Sigmoid colon (tissue), 4 donors: ENCODE data around the gene PHYHIPL.

Source experiments
- CTCF ChIP-seq, 4 experiments: fragments of 450-650 bp in 3 of 4; fragments of 200-600 bp in 1 of 4; IDR thresholded peaks; one replicate each; pipeline ENCODE4 v1.5.1; 2016 to 2019; ENCODE audit warnings: antibody characterized with exemption in 4 of 4, mild to moderate bottlenecking in 3 of 4, moderate library complexity in 2 of 4
- EP300 ChIP-seq, 4 donors: sonication (generic); formaldehyde crosslinking; IDR thresholded peaks; one replicate each; pipeline ENCODE4 v1.6.1; 2017; ENCODE audit warnings: antibody characterized with exemption in 4 of 4
- POLR2A ChIP-seq, 2 donors: fragments of 450-650 bp; IDR thresholded peaks; one replicate each; pipeline ENCODE4 v1.6.1; 2016; ENCODE audit warnings: antibody characterized with exemption in 2 of 2, mild to moderate bottlenecking in 2 of 2, moderate library complexity in 2 of 2

- no peak for TF ChIP-seq EP300 (IDR thresholded peaks at IDR 0.05)
- TF ChIP-seq CTCF (IDR thresholded peaks at IDR 0.05), result no peak
- TF ChIP-seq POLR2A (IDR thresholded peaks at IDR 0.05), result no peak
These were observed 94.0 kb downstream of the PHYHIPL start for GRCh38 chr10:59270492-59270891.
